Esophagus muscularis mucosa (tissue), 4 donors: ENCODE results near the gene FKBP9. TPM values are rescaled to one million over a fixed set of nuclear protein-coding genes. Genes with fewer than 3 reads are reported as not detected.

Experiments used
- DNase-seq: peaks from one replicate; pipeline ENCODE4 v3.0.0-alpha.2; 2017; ENCODE audit errors: extremely low spot score
- H3K27ac ChIP-seq, 4 donors: fragments of 200-600 bp; sonication (generic); replicated peaks in 1 of 4; 1 replicate in 3 of 4; 2 replicates in 1 of 4; pipeline ENCODE4 v1.5.1; 2016 to 2019; ENCODE audit warnings: mild to moderate bottlenecking in 1 of 4
- H3K27me3 ChIP-seq, 4 donors: fragments of 200-600 bp; sonication (generic); one replicate each; pipeline versions ENCODE4 v1.5.1 to v1.6.0; 2016 to 2019
- H3K36me3 ChIP-seq, 4 donors: fragments of 200-600 bp; sonication (generic); one replicate each; pipeline ENCODE4 v1.5.1; 2016 to 2019
- H3K4me1 ChIP-seq, 4 donors: fragments of 200-600 bp; sonication (generic); one replicate each; pipeline ENCODE4 v1.5.1; 2016 to 2019
- H3K4me3 ChIP-seq, 4 donors: fragments of 200-600 bp; sonication (generic); 1 replicate in 2 of 4; 2 replicates in 2 of 4; pipeline ENCODE4 v1.5.1; 2016 to 2019; ENCODE audit warnings: mild to moderate bottlenecking in 4 of 4, moderate library complexity in 1 of 4
- H3K9me3 ChIP-seq, 4 donors: fragments of 200-600 bp; sonication (generic); 1 replicate in 3 of 4; 2 replicates in 1 of 4; pipeline ENCODE4 v1.5.1; 2016 to 2019
- EP300 ChIP-seq: sonication (generic); formaldehyde crosslinking; IDR thresholded peaks from one replicate; pipeline ENCODE4 v1.6.1; 2017; ENCODE audit warnings: antibody characterized with exemption
- POLR2A ChIP-seq: fragments of 450-650 bp; IDR thresholded peaks from one replicate; pipeline ENCODE4 v1.6.1; 2017; ENCODE audit warnings: antibody characterized with exemption, moderate library complexity, mild to moderate bottlenecking, low read depth
- POLR2AphosphoS5 ChIP-seq, 2 donors: sonication (generic); formaldehyde crosslinking; IDR thresholded peaks; one replicate each; pipeline ENCODE4 v1.6.1; 2017; ENCODE audit warnings: antibody characterized with exemption in 2 of 2
- WGBS: methylation state at CpG from one replicate; pipeline ENCODE4 v1.1.5; 2018; 5-methylcytosine and 5-hydroxymethylcytosine counted together
- intact Hi-C: fragments of 100-400 bp; cut with DNase I; formaldehyde crosslinking; loops from one replicate; pipeline ENCODE4 v1.15.1; 2023
- small RNA-seq, 3 donors: library from RNA; depleted of rRNA; stranded (forward); fragments of <200 nt; gene quantifications; one replicate each; pipeline ENCODE3, GENCODE V24; 2016
- total RNA-seq, 4 donors: library from RNA; depleted of rRNA; stranded (reverse); fragments of >200 nt; gene quantifications; one replicate each; pipeline versions ENCODE4 v1.1.0 to v1.2.1, GENCODE V29; 2016
- TF ChIP-seq, protein P1 (sequence below), 3 experiments: fragments of 200-600 bp in 2 of 3; fragments of 450-650 bp in 1 of 3; sonication (generic) in 2 of 3; IDR thresholded peaks; one replicate each; pipeline ENCODE4 v1.5.1; 2017 to 2019; ENCODE audit warnings: antibody characterized with exemption in 3 of 3, mild to moderate bottlenecking in 2 of 3, moderate library complexity in 1 of 3

Gene FKBP9
- total RNA-seq, 4 donors from 2014 or later: 119 to 123 (median 122) TPM

DNA sequence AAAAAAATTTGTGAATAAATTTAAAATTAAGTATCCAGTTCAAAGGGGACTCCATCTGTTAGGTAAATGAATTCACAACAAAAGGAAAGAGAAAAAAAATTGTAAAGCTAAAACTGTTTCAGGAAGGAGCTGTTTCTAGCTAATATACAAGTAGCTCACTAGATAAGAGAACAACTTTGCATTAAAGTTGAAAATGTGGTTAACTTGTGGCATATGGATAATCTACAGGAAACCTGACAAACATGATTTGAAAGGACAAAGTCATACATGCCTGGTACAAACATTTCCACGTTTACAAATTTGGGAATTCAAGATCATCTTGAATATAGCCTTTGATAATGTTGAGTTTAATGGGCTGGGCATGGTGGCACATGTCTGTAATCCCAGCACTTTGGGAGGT, 96.5 kb downstream of the FKBP9 start:
- H3K4me1 ChIP-seq: peaks cover 8 to 50% (median 40%) of the 10 kb centered on the region in 4 donors
- H3K27ac ChIP-seq: no peak overlapping the region
- no peak overlapping the region for H3K4me3 ChIP-seq
- intact Hi-C loops: loop anchor here (10.0 kb wide), 1 partner anchor 209 kb away; no protein-coding TSS in a partner anchor
- 68% methylated on average over 1 of the region's 1 CpG for WGBS
- DNase-seq: no peak
- H3K27me3 ChIP-seq: no peaks in the 10 kb centered on the region
- TF ChIP-seq POLR2AphosphoS5 (IDR thresholded peaks at IDR 0.05): no peak
- no peak for TF ChIP-seq POLR2A
- TF ChIP-seq EP300: no peak
- TF ChIP-seq, protein P1, sequence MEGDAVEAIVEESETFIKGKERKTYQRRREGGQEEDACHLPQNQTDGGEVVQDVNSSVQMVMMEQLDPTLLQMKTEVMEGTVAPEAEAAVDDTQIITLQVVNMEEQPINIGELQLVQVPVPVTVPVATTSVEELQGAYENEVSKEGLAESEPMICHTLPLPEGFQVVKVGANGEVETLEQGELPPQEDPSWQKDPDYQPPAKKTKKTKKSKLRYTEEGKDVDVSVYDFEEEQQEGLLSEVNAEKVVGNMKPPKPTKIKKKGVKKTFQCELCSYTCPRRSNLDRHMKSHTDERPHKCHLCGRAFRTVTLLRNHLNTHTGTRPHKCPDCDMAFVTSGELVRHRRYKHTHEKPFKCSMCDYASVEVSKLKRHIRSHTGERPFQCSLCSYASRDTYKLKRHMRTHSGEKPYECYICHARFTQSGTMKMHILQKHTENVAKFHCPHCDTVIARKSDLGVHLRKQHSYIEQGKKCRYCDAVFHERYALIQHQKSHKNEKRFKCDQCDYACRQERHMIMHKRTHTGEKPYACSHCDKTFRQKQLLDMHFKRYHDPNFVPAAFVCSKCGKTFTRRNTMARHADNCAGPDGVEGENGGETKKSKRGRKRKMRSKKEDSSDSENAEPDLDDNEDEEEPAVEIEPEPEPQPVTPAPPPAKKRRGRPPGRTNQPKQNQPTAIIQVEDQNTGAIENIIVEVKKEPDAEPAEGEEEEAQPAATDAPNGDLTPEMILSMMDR (IDR thresholded peaks at IDR 0.05): no peak
- no peaks in the 10 kb centered on the region for H3K9me3 ChIP-seq
- H3K36me3 ChIP-seq: no peaks in the 10 kb centered on the region

DNA sequence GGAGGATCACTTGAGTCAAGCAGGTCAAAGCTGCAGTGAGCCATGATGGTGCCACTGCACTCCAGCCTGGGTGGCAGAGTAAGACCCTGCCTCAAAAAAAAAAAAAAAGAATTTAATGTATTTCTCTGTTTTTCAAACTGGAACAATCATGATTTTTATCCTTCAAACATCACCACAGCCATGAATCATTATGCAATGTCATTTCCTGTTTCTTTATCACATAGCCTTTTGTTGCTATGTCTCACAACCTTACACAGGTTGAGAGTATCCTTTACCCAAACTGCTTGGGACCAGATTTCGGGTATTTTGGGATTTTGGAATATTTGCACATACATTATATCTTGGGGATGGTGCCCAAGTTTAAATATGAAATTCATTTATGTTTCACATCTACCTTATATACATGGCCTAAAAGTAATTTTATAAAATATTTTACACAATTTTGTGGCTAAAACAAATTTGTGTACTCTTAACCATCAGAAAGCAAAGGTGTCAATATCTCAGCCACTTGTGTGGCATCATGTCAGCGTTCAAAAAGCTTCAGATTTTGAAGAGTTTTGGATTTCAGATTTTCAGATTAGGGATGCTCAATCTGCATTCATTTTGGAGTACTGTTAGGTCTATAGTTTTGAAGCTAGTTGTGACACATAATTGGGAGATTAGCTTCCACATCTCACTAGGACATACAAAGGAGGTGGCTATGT, 97.2 kb downstream of the FKBP9 start:
- no peak overlapping the region for H3K4me3 ChIP-seq
- no peaks in the 10 kb centered on the region for H3K36me3 ChIP-seq
- TF ChIP-seq EP300: no peak
- peaks cover 15 to 51% (median 36%) of the 10 kb centered on the region in 4 donors for H3K4me1 ChIP-seq
- 80% methylated on average over 2 of the region's 2 CpGs for WGBS
- intact Hi-C loops: loop anchor here (10.0 kb wide), 1 partner anchor 210 kb away; no protein-coding TSS in a partner anchor
- no peak for DNase-seq
- no peaks in the 10 kb centered on the region for H3K9me3 ChIP-seq
- H3K27me3 ChIP-seq: no peaks in the 10 kb centered on the region
- no peak overlapping the region for H3K27ac ChIP-seq

DNA sequence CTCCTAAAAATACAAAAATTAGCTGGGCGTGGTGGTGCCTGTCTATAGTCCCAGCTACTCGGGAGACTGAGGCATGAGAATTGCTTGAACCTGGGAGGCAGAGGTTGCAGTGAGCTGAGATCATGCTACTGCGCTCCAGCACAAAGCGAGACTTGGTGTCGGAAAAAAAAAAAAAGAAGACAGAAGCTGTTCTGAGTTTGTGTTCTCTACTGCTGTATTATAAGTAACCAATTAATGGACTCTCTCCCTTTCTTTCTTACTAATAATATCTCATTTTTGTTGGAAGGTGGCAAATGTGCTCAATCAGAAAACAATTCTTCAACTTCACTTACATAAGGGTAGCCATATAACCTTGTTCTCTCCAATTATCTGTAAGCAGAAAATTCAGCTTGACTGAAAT, 97.9 kb downstream of the FKBP9 start:
- no peak for DNase-seq
- Histone ChIP-seq H3K4me1 (peaks cover 12 to 51% (median 32%) of the 10 kb centered on the region in 4 donors), H3K4me3 (no peak overlapping the region), H3K27ac (no peak overlapping the region), H3K9me3 (no peaks in the 10 kb centered on the region), H3K36me3 (no peaks in the 10 kb centered on the region), H3K27me3 (no peaks in the 10 kb centered on the region)
- TF ChIP-seq POLR2A: no peak
- no peak for TF ChIP-seq EP300
- TF ChIP-seq POLR2AphosphoS5 (IDR thresholded peaks at IDR 0.05): no peak
- TF ChIP-seq, protein P1 (IDR thresholded peaks at IDR 0.05): no peak
- WGBS: 95% methylated on average over 5 of the region's 5 CpGs
- intact Hi-C loops: loop anchor here (10.0 kb wide), 1 partner anchor 210 kb away; no protein-coding TSS in a partner anchor

Small RNA genes lying within 50 kb of the gene (small RNA-seq; reads per million reads assigned to genes)
- gene AC083863.1 (0 reads per million in 3 donors), gene RN7SL505P (0 reads per million in 3 donors), gene RNU6-388P (0 reads per million in 3 donors), gene RPS29P14 (0 reads per million in 3 donors)

Other genes with a start within 250 kb of the FKBP9 start
- gene KBTBD2, start 65.7 kb upstream of the FKBP9 start, total RNA-seq: 10 to 100 TPM; 28.3 to 51.2 (median 38.7) TPM
- 10 to 100 TPM; 13.9 to 22.0 (median 19.7) TPM for gene NT5C3A, start 105.3 kb downstream of the FKBP9 start, total RNA-seq
- gene RP9, start 152.0 kb downstream of the FKBP9 start, total RNA-seq: 10 to 100 TPM in 2 of 4 donors, 1 to 10 TPM in 2; 7.6 to 11.5 (median 10.1) TPM
- gene BBS9, start 172.1 kb downstream of the FKBP9 start, total RNA-seq: 10 to 100 TPM; 14.7 to 20.8 (median 16.3) TPM